Gastrocnemius medialis (tissue), 4 donors: ENCODE measurements around the gene MACROH2A2.

ENCODE experiments used
- CTCF ChIP-seq, 5 experiments: fragments of 450-650 bp in 3 of 5; fragments of 200-600 bp in 2 of 5; sonication (generic) in 2 of 5; IDR thresholded peaks in 4 of 5; conservative IDR thresholded peaks in 1 of 5; 1 replicate in 4 of 5; 2 replicates in 1 of 5; pipeline ENCODE4 v1.5.1; 2016 to 2019; ENCODE audit warnings: antibody characterized with exemption in 5 of 5, mild to moderate bottlenecking in 3 of 5, moderate library complexity in 3 of 5
- POLR2A ChIP-seq, 2 donors: fragments of 450-650 bp; IDR thresholded peaks; one replicate each; pipeline ENCODE4 v1.6.1; 2017; ENCODE audit warnings: antibody characterized with exemption in 2 of 2, mild to moderate bottlenecking in 2 of 2, moderate library complexity in 2 of 2

DNA sequence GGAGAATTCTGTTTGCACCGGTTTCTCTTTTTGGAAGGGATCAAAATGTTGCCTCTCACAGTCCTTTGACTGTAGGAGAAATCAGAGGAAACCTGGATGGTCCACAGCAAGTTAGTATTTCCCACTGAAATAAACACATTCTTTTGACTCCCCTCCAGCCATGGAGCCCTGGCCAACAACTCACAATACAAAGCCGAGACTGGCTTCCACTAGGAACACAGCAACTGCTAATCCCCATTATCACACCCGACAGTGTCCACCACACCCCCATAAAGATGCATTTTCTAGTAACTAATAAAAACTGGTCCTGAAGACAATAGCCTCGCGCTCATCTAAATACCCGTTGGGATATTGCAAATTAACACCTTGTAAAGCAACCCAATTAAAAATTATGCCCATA lies 798 bp upstream of the MACROH2A2 start:
- TF ChIP-seq CTCF (IDR thresholded peaks at IDR 0.05 in 4 of 5, conservative IDR thresholded peaks at IDR 0.05 in 1 of 5): no peak
- TF ChIP-seq POLR2A (IDR thresholded peaks at IDR 0.05): no peak
